HG03558 (cell line): ENCODE data around the gene CTTNBP2.

Experiments
- ATAC-seq: cut with Tn5 transposase; IDR thresholded peaks from one replicate; pipeline ENCODE4 v1.9.1; 2021; ENCODE audit warnings: moderate number of reproducible peaks; ENCODE audit not compliant: unreplicated experiment; ENCODE audit errors: extremely low read depth

The CTTNBP2 gene

DNA sequence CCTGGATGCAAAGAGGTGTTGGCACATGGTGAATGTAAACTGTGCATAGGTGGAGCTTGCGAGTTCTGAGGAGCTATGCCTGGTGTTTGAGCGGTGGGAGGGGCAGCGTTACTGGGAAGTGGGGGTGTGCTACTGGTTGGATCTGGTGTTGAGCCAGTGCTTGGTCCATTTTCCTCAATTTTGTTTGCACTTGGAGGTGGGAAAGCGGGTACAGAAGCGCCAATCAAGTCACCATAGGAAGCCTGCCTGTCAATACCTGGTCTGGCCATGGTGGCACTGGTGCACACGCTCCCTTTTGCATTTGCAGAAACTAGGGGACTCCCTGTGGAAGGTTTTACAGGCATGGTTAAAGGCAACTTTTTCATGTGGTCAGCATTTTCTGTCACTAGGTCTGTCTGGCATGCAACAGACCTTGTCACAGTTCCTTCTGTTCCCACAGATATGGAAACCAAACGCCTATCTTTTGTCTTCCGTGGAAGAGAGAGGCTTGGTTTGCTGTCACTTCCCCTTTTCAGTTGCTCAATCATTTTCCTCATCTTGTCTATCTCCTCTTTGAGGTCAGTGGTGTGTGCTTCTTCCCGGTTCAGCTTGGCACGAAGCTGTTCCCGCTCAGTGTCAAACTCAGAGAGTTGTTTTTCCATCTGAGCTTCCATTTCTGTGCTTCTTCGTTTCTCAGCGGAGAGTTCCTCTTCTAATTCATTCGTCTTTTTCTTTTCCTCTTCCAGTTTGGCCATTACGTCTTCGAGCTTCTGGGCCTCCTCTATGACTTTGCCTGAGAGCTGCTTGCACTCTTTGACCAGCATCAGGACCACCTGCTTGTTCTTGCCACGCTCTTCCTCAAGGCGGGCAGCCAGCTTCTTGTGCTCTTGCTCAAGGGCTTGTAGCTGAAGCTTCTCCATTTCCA is 81.1 kb downstream of the CTTNBP2 start:
- peak; percentile 61 for ATAC-seq

DNA sequence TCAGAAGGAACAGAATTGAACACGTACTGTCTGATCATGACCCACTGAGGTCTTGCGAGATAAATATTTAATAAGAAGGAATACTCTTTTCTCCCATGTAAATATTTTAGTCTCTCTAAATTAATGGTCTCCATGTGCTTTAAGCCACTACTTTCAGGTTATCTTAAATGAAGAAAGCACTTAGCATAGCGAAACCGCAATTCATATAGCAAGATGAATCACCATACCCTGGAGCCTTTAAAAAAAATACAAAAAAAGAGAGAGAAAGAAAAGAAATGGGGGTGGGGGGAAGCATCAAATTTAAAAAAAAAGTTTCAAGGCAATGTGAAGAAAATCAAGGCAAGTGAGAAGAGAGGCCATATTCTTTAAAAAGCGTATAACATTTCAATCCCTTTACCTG is 82.5 kb downstream of the CTTNBP2 start:
- no peak for ATAC-seq

DNA sequence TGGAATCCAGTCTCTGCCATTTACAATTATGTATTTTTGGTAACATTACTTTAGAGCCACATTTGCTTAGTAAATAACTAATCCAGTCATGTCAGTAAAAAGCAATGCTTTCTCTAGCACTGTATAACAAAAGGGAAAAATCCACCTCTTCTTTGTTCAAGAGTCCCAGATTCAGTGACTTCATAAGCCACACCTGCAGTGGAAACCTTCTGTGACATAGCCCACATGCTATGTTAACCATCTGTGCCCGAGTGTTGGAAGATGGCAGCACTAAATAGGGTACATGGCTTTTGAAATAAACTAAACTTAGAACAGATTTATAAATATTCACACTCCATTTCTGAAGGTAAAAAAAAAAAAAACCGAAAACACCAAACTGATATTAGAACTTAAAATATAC is 83.0 kb downstream of the CTTNBP2 start:
- no peak for ATAC-seq

DNA sequence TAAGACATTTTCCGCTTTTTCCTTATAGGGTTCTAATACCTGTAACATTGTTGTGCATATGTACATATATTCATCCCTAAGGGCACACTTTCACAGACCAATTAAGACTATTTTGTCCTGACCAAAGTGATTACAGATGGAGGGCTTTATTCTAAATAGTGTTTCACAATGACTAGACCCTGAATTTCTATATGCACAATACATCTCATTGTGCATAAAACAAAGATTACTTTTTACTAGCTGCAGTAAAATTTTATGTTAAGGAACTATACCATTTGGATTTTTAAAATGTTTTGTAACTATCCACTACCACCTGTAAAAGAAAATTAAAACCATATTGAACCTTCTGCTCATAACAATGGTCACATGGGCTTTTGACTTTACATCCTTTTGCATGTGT is 87.8 kb downstream of the CTTNBP2 start:
- no peak for ATAC-seq

DNA sequence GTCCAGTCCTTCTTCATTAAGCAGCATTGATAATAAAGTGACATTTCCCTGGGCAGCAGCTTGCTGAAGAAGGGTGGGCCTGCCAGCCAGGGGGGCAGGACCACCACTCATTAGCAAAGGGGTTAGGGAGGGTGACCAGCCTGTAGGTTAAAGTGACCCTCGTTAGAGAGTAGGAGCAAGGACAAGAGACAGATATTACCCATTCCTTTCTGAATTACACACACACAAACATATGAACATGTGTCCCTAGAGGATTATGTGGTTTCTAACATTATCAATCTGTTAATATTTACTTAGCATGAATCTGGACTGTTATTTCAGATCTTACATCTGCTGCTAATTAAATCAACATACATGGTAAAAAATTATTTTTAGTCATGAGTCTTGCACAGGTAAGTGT is 88.9 kb downstream of the CTTNBP2 start:
- ATAC-seq, result no peak

DNA sequence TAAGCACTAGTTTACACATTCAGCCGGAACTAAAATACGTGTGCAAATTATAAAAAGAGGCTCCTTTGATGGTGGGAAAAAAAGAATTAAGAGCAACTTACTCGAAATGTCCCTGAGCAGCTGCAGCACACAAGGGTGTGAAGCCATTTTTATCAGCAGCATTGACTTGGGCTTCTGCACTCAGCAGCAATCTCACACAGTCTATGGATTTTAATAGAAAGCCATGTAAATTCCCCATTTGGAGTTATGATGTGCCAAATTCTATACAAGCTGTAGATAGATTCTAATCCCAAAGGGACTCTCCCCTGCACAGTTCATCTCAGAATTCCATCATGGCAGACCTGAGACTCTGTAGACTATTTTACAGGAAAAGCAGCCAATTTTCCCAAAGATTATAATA is 90.5 kb downstream of the CTTNBP2 start:
- ATAC-seq, result no peak

DNA sequence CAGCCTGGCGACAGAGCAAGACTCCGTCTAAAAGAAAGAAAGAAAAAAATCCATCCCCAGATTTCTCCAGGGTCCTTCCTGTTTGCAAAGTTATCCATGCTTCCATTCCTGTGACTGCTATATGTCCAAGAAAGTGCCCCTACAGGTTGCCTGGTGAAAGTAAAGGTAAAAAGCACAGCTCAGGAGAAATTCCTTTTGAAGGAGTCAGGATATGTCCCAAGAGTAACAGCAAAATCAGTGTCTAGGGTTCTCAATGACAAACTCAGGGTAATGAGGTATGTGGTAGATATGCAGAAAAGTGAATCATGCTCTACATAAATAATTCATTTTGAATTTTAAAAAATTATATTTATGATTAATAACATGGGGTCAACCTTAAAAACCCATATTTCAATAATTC is 91.5 kb downstream of the CTTNBP2 start:
- ATAC-seq, result no peak

DNA sequence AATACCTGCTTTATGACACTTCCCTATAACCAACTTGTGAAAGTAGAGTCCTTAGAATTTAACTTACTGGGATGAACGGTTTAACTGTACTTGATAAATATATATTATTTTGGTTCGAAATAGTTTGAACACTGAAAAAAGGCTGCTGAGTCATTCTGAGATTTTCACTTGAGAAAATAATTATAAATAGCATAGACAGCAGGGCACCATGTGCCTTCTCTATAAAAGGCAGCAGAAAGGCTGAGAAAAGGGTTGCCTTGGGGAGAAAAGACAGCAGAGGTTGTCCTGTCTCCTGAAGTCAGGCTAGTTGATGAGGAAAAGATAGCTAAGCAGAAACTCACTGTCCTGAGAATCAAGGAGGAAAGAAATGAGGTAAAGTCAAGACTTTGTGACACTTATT is 92.4 kb downstream of the CTTNBP2 start:
- peak; percentile 73 for ATAC-seq

DNA sequence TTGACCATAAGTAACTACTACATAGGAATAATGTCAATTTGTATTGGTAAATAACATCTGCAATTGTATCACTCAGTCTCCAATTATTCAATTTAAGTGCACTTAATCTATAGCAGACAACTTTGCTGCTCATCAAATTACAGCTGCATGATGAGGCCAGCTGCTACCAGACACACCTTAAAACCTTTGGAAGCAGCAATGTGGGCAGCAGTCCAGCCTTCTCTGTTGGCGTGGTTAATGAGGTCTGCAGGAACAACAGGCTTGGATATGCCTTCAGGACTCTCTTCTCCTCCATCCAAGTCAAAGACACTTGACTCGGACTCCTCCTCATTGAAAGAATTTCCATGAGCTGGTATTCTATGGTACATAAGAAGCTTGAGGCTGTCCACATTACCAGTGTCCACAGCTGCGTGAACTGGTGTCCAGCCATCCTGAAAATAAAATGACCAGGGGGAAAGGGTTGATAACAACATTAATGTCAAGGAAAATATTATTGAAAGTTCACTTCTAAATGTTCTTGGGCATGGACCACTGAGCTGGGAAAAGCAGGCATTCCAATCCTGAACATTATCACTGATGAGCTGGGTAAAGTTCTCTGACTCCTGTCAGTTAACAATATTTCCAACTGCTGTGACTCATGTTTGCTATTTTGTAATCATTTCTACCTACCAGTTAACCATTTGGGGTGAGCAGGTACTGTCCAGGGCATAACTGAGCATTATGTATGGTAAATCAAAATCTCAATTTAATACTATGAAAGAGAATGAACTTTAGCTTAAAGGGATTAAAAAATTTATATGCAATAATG is 95.7 kb downstream of the CTTNBP2 start:
- no peak for ATAC-seq

DNA sequence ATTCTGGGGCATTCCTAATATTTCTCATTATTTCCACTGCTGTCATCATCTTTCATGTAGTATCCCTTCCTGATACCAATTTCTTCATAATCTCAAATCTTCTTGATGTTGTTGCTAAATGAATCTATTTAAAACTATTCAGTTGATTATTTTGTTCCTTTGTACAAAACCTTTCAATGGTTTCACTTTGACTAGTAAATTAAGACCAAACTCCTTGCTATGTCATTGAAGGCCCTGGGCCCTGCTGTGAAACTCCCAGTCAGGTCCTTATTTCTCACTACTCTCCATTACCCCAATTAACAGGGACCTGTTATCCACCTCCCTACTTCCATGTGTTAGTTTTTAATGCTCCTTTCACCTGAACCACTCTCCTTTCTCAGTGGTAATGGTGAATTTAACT is 97.0 kb downstream of the CTTNBP2 start:
- no peak for ATAC-seq

DNA sequence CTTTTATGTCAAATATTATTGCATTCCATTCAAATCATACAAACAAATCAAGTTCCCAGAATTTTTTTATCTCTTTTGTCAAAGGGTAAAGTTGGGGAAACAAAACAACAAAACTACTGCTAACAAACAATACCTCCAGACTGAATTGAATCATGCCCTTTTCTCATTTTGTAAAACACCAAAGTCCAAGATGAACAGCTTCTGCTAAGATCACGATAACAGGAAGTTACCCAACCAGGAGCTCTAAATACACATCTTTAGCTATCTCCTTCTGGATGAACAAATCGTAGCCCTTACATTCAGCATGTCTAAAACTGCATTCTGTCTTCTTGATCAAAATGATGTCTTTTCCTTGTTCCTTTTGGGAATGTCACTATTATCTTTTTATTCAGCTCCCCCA is 97.4 kb downstream of the CTTNBP2 start:
- ATAC-seq, result no peak

DNA sequence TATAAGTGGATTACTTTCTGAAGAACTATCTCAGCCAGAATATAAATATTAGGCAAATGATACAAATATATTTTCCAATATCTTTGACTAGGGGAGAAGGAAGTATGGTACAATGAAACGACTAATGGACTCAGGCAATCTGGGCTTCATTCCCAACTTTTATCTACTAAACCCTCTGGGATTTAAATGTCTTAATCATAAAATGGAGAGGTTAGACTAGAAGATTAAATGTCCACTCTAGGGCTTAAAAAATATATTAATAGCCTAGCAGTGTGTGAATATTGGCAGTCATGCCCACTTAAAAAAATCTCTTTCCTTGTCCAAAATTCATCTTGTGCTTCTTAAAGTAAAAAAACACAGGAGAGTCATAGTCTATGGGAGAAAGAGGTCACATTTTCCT is 98.3 kb downstream of the CTTNBP2 start:
- ATAC-seq, result no peak

DNA sequence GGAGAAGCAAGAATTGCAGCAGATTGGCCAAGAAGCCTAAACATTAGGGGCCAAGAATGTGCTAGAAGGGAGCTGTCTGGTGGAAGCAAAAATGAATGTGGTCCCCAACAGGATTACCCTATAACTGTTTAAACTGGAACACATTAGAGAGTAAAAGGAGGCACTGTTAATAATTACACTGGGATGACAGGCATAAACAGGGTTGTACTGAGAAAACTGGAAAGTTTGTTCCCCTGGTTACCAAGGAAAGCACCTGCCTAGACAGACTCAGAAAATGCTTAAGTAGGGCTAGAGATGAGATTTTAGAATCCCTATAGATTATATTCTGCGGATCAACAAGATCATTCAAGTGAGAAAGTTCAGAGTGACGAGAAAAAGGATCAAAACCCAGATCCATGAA is 100.8 kb downstream of the CTTNBP2 start:
- no peak for ATAC-seq

DNA sequence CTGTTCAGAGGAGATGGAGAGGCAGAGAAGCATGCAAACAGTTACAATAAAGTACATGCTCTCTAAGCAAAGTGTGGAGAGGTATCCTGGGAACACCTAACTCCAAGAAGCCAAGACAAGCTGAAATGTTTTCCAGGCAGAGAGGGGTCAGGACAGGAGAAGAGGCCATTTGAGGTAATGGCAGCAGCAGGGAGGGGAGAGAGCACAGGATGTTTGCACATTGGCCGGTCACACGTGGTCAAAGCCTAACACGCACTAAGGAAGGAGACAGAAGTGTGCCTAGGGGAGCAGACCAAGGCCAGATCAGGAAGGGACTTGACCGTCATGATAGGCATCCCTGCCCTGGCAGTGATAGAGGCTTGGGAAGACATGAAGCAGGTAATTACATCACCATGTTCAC is 101.5 kb downstream of the CTTNBP2 start:
- ATAC-seq, result no peak

DNA sequence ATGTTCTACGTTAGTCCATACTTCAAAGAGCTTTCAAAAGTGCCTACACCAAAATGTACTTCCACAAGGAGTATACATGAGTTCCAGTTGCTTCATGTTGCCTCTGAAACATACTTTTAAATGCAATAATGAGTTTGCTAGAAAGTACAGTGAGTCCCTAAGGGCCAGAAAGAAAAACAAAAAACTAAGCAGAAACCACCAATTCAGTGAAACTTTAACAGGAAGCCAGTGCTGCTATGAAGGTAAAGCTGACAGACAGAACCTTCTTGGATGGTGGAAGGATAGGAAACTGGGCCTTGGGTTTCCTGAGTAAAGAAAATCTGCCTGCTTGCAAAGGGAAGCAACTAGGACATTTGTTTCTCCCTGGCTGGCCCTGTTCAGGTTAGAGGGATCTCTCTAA is 104.2 kb downstream of the CTTNBP2 start:
- ATAC-seq, result no peak

DNA sequence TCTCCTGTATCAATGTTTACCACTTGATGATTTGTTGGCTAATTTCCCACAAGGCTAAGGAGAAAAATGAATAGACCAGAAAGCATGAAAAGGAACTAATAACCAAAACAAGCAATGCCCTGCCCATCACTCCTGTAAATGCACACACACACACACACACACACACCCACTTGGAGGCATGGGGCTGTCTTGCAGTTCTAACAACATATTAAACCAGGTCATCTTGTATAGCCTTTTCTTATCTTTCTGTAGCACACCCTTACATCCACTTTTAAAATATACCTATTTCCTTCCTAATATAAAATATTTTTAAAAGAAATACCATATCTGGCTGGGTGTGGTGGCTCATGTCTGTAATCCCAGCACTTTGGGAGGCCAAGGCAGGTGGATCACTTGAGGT is 105.3 kb downstream of the CTTNBP2 start:
- no peak for ATAC-seq

DNA sequence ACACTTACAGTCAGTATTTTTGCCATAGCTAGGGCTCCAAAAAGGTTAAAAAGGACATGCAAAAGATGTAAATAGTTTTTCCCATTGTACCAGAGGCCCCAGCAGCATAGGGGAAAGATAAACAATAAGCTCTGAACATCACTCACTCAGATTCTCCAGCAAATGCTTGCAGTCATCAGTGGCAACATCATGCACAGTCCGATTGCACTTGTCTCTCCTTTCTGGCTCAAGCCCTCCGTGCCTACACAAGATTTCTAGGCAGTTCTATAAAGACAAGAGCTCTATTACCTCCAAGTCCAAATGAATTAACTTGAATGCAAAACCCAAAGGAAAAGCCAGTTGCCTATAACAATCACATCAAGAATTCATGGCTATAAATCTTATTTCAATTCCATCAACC is 106.3 kb downstream of the CTTNBP2 start:
- ATAC-seq, result no peak

DNA sequence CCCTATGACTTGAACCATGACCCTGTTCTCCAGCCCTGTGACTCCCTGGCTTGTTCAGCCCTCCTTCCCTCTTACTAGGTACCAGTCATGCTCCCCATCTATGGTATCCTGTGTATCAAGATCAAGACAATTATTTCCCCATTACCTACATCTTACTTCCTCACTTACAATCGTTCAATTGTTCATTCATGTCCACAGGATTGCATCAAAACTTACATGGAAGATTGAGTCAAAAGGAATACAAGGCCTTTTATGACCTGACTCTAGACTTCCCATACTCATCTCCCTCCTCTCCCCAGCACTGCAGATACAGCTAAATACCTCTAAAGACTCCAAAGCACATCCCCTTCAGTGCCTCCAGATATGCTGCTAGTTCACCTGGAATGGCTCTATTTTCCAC is 109.2 kb downstream of the CTTNBP2 start:
- ATAC-seq, result no peak

DNA sequence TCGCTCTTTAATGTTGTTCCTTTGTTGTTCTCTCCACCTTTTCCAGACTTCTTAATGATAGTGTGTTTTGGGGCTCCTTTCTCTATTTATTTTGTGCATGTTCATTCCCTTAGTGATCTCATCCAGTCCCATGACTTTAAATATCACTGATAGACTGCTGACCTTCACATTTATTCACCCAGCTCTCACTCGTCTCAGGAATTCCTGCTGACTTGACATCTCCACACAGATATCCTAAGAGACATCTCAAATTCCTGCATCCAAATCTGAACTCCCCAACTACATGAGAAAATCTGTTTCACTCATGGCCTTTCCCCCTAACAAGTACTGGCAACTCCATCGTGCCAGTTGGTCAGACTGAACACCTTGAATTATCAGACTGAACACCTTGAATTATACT is 111.2 kb downstream of the CTTNBP2 start:
- no peak for ATAC-seq

DNA sequence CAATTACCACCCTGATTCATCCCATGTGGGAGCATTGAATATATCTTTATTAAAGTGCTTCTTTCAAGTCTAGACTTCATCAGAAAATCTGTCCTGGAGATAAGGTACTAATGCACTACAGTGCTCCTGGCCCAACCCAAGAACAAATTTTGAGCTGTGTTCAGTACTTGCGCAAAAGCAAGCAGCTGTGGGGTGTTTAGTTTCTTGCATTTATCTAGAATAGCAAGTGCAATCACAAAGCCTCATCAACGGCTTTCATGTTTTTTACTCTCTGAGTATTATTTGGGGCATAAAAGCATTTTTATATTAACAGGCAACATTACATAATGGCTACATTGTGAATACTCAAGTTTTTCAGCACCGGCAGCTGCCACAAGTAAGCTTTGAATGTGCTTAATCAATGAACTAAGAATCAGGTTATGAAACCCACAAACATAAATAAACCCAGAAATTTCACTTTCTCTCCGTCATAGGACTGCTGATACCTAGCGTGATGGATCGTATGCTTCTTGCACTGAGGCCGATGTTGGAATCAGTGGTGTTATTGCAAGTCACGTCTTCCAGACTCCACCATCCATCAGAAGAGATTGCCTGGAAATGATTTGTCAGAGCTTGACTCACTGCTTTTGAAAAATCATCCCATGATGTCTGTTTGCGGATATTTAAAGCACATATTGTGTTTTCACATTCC is 113.1 kb downstream of the CTTNBP2 start:
- no peak for ATAC-seq

DNA sequence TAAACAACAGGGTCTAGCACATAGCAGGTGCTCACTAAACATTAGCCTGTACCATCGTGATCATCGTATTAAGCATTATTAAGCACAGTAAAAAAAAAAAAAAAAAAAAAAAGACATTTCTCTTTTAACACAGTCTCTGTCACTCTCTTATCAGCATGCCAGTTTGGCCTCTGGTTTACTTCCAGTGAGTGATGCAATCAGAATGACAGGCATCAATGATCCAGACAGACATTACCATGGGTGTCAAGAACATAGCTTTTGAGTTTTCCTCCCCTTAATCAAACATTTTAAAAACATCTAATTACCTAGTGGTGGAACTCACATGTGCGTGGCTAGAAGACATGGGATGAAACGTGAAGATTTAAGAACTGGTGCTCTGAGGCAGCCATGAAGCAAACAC is 115.8 kb downstream of the CTTNBP2 start:
- no peak for ATAC-seq
